EL (cell line): ENCODE measurements around the gene TEX47.

Experiments used
- DNase-seq: peaks from one replicate; pipeline ENCODE4 v3.0.0-alpha.2; 2016

TEX47 gene

GRCh38 chr7:88795553-88795952 lies at the start of gene TEX47:
TEX47 (minus strand) TSS chr7:88795737; CDS start chr7:88794942, 795 bp downstream.
- DNase-seq, result no peak

- DNase-seq, result no peak
Measured at GRCh38 chr7:88845091-88845490, 49.6 kb upstream of the TEX47 start.

- no peak for DNase-seq
Measured at GRCh38 chr7:88842201-88842600, 46.7 kb upstream of the TEX47 start.

- DNase-seq, result peak; percentile 0
Measured at GRCh38 chr7:88835147-88835728, 39.7 kb upstream of the TEX47 start.

GRCh38 chr7:88826222-88826621 lies 30.7 kb upstream of the TEX47 start:
- DNase-seq, result no peak

- no peak for DNase-seq
Measured at GRCh38 chr7:88818552-88818951, 23.0 kb upstream of the TEX47 start.

GRCh38 chr7:88806280-88807037 lies 10.9 kb upstream of the TEX47 start:
- DNase-seq, result no peak

GRCh38 chr7:88801046-88801445 lies 5.5 kb upstream of the TEX47 start:
- DNase-seq, result no peak

GRCh38 chr7:88792361-88792760 lies 3.2 kb downstream of the TEX47 start:
- DNase-seq, result no peak

- no peak for DNase-seq
Measured at GRCh38 chr7:88791891-88792290, 3.6 kb downstream of the TEX47 start.

- peak; percentile 0 for DNase-seq
Measured at GRCh38 chr7:88789480-88790064, 6.0 kb downstream of the TEX47 start.

- no peak for DNase-seq
Measured at GRCh38 chr7:88787777-88788176, 7.8 kb downstream of the TEX47 start.

GRCh38 chr7:88775838-88776237 lies 19.7 kb downstream of the TEX47 start:
- no peak for DNase-seq

- DNase-seq, result no peak
Measured at GRCh38 chr7:88772776-88773175, 22.8 kb downstream of the TEX47 start.

- DNase-seq, result no peak
Measured at GRCh38 chr7:88771417-88771816, 24.1 kb downstream of the TEX47 start.

GRCh38 chr7:88761779-88762178 lies 33.8 kb downstream of the TEX47 start:
- DNase-seq, result no peak

- no peak for DNase-seq
Measured at GRCh38 chr7:88760136-88760515, 35.4 kb downstream of the TEX47 start.

GRCh38 chr7:88759230-88760135 lies 36.1 kb downstream of the TEX47 start, which contains the start of gene ZNF804B:
ZNF804B (plus strand) TSS chr7:88759700; CDS start chr7:88759977, 277 bp downstream.
- no peak for DNase-seq

GRCh38 chr7:88758381-88759229 lies 36.9 kb downstream of the TEX47 start:
- DNase-seq, result no peak

- DNase-seq, result no peak
Measured at GRCh38 chr7:88757371-88757770, 38.2 kb downstream of the TEX47 start.

- DNase-seq, result no peak
Measured at GRCh38 chr7:88756802-88757201, 38.7 kb downstream of the TEX47 start.

- no peak for DNase-seq
Measured at GRCh38 chr7:88746126-88746525, 49.4 kb downstream of the TEX47 start.
